Stomach (tissue), 9 donors: Measurements from ENCODE around the gene MRI1. TPM values are rescaled to one million over a fixed set of nuclear protein-coding genes. Genes with fewer than 3 reads are reported as not detected.

Experiments
- DNase-seq, 2 donors: peaks; one replicate each; pipeline versions ENCODE4 v3.0.0 to v3.0.0-alpha.2; 2013 to 2019
- H3K27ac ChIP-seq, 5 donors: fragments of 200-600 bp in 4 of 5; sonication (generic) in 4 of 5; one replicate each; pipeline ENCODE4 v1.5.1; 2013 to 2019; ENCODE audit warnings: mild to moderate bottlenecking in 1 of 5, moderate library complexity in 1 of 5
- H3K27me3 ChIP-seq, 3 donors: fragments of 200-600 bp; sonication (generic); one replicate each; pipeline ENCODE4 v1.5.1; 2017 to 2019; ENCODE audit warnings: mixed run types in 1 of 3
- H3K36me3 ChIP-seq, 4 donors: fragments of 200-600 bp; sonication (generic); 1 replicate in 3 of 4; 2 replicates in 1 of 4; pipeline ENCODE4 v1.5.1; 2016 to 2019
- H3K4me1 ChIP-seq, 4 donors: fragments of 200-600 bp; sonication (generic); one replicate each; pipeline ENCODE4 v1.5.1; 2016 to 2019
- H3K4me3 ChIP-seq, 4 donors: fragments of 200-600 bp; sonication (generic) in 3 of 4; one replicate each; pipeline ENCODE4 v1.5.1; 2016 to 2019; ENCODE audit warnings: mild to moderate bottlenecking in 1 of 4
- H3K9me3 ChIP-seq, 4 donors: fragments of 200-600 bp; sonication (generic); one replicate each; pipeline ENCODE4 v1.5.1; 2016 to 2019
- CTCF ChIP-seq, 7 experiments: fragments of 450-650 bp in 4 of 7; fragments of 200-600 bp in 3 of 7; sonication (generic) in 3 of 7; IDR thresholded peaks; one replicate each; pipeline ENCODE4 v1.5.1; 2016 to 2019; ENCODE audit warnings: antibody characterized with exemption in 7 of 7, control low read depth in 2 of 7, mild to moderate bottlenecking in 1 of 7
- EP300 ChIP-seq: sonication (generic); formaldehyde crosslinking; IDR thresholded peaks from one replicate; pipeline ENCODE4 v1.6.1; 2017; ENCODE audit warnings: antibody characterized with exemption
- POLR2A ChIP-seq, 4 donors: fragments of 450-650 bp; IDR thresholded peaks; one replicate each; pipeline ENCODE4 v1.6.1; 2016; ENCODE audit warnings: antibody characterized with exemption in 4 of 4, control low read depth in 2 of 4, mild to moderate bottlenecking in 1 of 4, moderate library complexity in 1 of 4
- POLR2AphosphoS5 ChIP-seq, 3 donors: sonication (generic); formaldehyde crosslinking; IDR thresholded peaks; one replicate each; pipeline ENCODE4 v1.6.1; 2016; ENCODE audit warnings: antibody characterized with exemption in 3 of 3
- WGBS, 5 donors: extraction: QIAGEN DNeasy Blood & Tissue Kit in 3 of 5; methylation state at CpG; one replicate each; pipeline versions ENCODE4 v1.1.5 to v1.1.7; 2013 to 2018; 5-methylcytosine and 5-hydroxymethylcytosine counted together
- intact Hi-C: fragments of 100-400 bp; cut with DNase I; formaldehyde crosslinking; loops from one replicate; pipeline ENCODE4 v1.15.1; 2023; ENCODE audit warnings: low total_unique reads
- polyA plus RNA-seq, 3 donors: library from polyadenylated mRNA; stranded (reverse); fragments of 200-250 nt; gene quantifications; one replicate each; pipeline ENCODE4 v1.2.3, GENCODE V29; 2013
- total RNA-seq, 5 donors: library from RNA; depleted of rRNA; stranded (reverse); fragments of >200 nt; gene quantifications; one replicate each; pipeline versions ENCODE4 v1.1.0 to v1.2.3, GENCODE V29; 2014 to 2016
- donor health status: healthy with polysubstance abuse.
- donor health status: Bipolar disorder and iron deficiency.
- donor health status: healthy.

Gene MRI1
- total and polyA plus RNA-seq, 8 donors: 7.3 to 249 (median 36.4) TPM

- Histone ChIP-seq H3K27ac (peak overlapping the region in 4 of 5 donors; percentile 29 to 86 (median 70)), H3K4me1 (peaks cover 11 to 32% (median 22%) of the 10 kb centered on the region in 4 donors), H3K36me3 (peaks cover 34 to 57% (median 54%) of the 10 kb centered on the region in 4 donors), H3K9me3 (no peaks in the 10 kb centered on the region), H3K4me3 (no peak overlapping the region), H3K27me3 (no peaks in the 10 kb centered on the region)
- TF ChIP-seq CTCF (IDR thresholded peaks at IDR 0.05) (no peak), POLR2AphosphoS5 (IDR thresholded peaks at IDR 0.05) (no peak), EP300 (no peak), POLR2A (IDR thresholded peaks at IDR 0.05) (no peak)
- WGBS, 5 donors: 88 to 97% (median 93%) methylated on average over 3 of the region's 3 CpGs
- intact Hi-C loops: no loop called here
- no peak for DNase-seq
These were observed 1.8 kb downstream of the MRI1 start for GRCh38 chr19:13766095-13766481.

- H3K9me3 ChIP-seq: no peaks in the 10 kb centered on the region
- no peak for TF ChIP-seq EP300
- TF ChIP-seq CTCF (IDR thresholded peaks at IDR 0.05): no peak
- TF ChIP-seq POLR2AphosphoS5 (IDR thresholded peaks at IDR 0.05): no peak
- TF ChIP-seq POLR2A (IDR thresholded peaks at IDR 0.05): no peak
- H3K4me3 ChIP-seq: no peak overlapping the region
- WGBS, 5 donors: 86 to 94% (median 92%) methylated on average over 11 to 19 of the region's 19 CpGs
- H3K4me1 ChIP-seq: peaks cover 11 to 26% (median 21%) of the 10 kb centered on the region in 4 donors
- H3K27me3 ChIP-seq: no peaks in the 10 kb centered on the region
- DNase-seq: no peak
- no peak overlapping the region for H3K27ac ChIP-seq
- intact Hi-C loops: no loop called here
- H3K36me3 ChIP-seq: peaks cover 26 to 49% (median 47%) of the 10 kb centered on the region in 4 donors
These were observed 4.2 kb downstream of the MRI1 start for GRCh38 chr19:13768510-13768909.

- Histone ChIP-seq H3K4me1 (peaks cover 12 to 30% (median 22%) of the 10 kb centered on the region in 4 donors), H3K9me3 (no peaks in the 10 kb centered on the region), H3K27ac (no peak overlapping the region), H3K27me3 (no peaks in the 10 kb centered on the region), H3K4me3 (no peak overlapping the region), H3K36me3 (peaks cover 26 to 49% (median 47%) of the 10 kb centered on the region in 4 donors)
- DNase-seq: no peak
- intact Hi-C loops: no loop called here
- TF ChIP-seq POLR2A (IDR thresholded peaks at IDR 0.05) (no peak), EP300 (no peak), POLR2AphosphoS5 (IDR thresholded peaks at IDR 0.05) (no peak), CTCF (IDR thresholded peaks at IDR 0.05) (no peak)
- WGBS, 5 donors: 85 to 88% (median 87%) methylated on average over 16 of the region's 16 CpGs
These were observed 5.8 kb downstream of the MRI1 start for GRCh38 chr19:13770013-13770635.

- Histone ChIP-seq H3K9me3 (no peaks in the 10 kb centered on the region), H3K4me3 (peak within 1 kb of the TSS; percentile 95 to 98 (median 97)), H3K36me3 (peaks cover 32 to 68% (median 64%) of the 10 kb centered on the region in 4 donors), H3K4me1 (peaks cover 10 to 30% (median 25%) of the 10 kb centered on the region in 4 donors), H3K27ac (peak within 1 kb of the TSS; percentile 86 to 96 (median 92)), H3K27me3 (no peaks in the 10 kb centered on the region)
- intact Hi-C loops: no loop called here
- peak; percentile 89 to 98 for DNase-seq
- 0 to 1% (median 0%) methylated on average over 53 to 61 of the region's 61 CpGs for WGBS, 5 donors
- TF ChIP-seq CTCF (IDR thresholded peaks at IDR 0.05): peak in 1 of 7 experiments; percentile 7
- TF ChIP-seq EP300: no peak
- peak; percentile 98 to 100 (median 99) for TF ChIP-seq POLR2AphosphoS5 (IDR thresholded peaks at IDR 0.05)
- peak in 2 of 4 donors; percentile 80 to 89 for TF ChIP-seq POLR2A (IDR thresholded peaks at IDR 0.05)
These were observed 10.2 kb downstream of the MRI1 start, which contains the start of gene C19orf53 for GRCh38 chr19:13774217-13775191. Gene C19orf53, plus strand, starts transcription at chr19:13774456. Its CDS starts 22 bp downstream, at chr19:13774478.
